Osteoblast (primary cell): Measurements from ENCODE around the gene VASN. TPM values are rescaled to one million over a fixed set of nuclear protein-coding genes. Genes with fewer than 3 reads are reported as not detected.
"Not testable (repeated sequence)": the region's sequence is repeated elsewhere in the genome, so short reads cannot be mapped to it uniquely, and the experiment has no call there.

Experiments
- DNase-seq: peaks from one replicate; pipeline ENCODE4 v3.0.0; 2011; ENCODE audit warnings: low spot score, mixed read lengths; ENCODE audit not compliant: insufficient read length; ENCODE audit errors: missing footprints
- H2AFZ ChIP-seq: 2 replicates; pipeline ENCODE4 v1.6.0; 2011; ENCODE audit warnings: mild to moderate bottlenecking, low read length
- H3K27ac ChIP-seq: 2 replicates; pipeline ENCODE4 v1.5.1; 2011; ENCODE audit warnings: mild to moderate bottlenecking, low read depth, low read length, moderate library complexity
- H3K27me3 ChIP-seq: 2 replicates; pipeline ENCODE4 v1.6.0; 2012; ENCODE audit warnings: mild to moderate bottlenecking, control low read depth, inconsistent platforms, low read length, moderate library complexity; ENCODE audit not compliant: insufficient read depth
- H3K36me3 ChIP-seq: 2 replicates; pipeline ENCODE4 v1.5.1; 2011; ENCODE audit warnings: mild to moderate bottlenecking, low read length, control low read depth, moderate library complexity; ENCODE audit not compliant: insufficient read depth
- H3K4me1 ChIP-seq: 2 replicates; pipeline ENCODE4 v1.5.1; 2011; ENCODE audit warnings: mild to moderate bottlenecking, low read length, control low read depth, moderate library complexity; ENCODE audit not compliant: insufficient read depth
- H3K4me2 ChIP-seq: 2 replicates; pipeline ENCODE4 v1.6.0; 2011; ENCODE audit warnings: mild to moderate bottlenecking, low read length; ENCODE audit not compliant: insufficient read depth
- H3K4me3 ChIP-seq: fragments of 200-600 bp; sonication (generic); 3 replicates; pipeline ENCODE4 v1.5.1; 2012; ENCODE audit warnings: mild to moderate bottlenecking, low read length, inconsistent platforms; ENCODE audit not compliant: insufficient read depth
- H3K79me2 ChIP-seq: 2 replicates; pipeline ENCODE4 v1.6.0; 2012; ENCODE audit warnings: mild to moderate bottlenecking, low read length, control low read depth, inconsistent platforms; ENCODE audit not compliant: insufficient read depth
- H3K9me3 ChIP-seq: 2 replicates; pipeline ENCODE4 v1.5.1; 2011; ENCODE audit warnings: low read depth, low read length, control low read depth
- H4K20me1 ChIP-seq: 2 replicates; pipeline ENCODE4 v1.6.0; 2012; ENCODE audit warnings: mild to moderate bottlenecking, low read length, control low read depth; ENCODE audit not compliant: insufficient read depth
- total RNA-seq: library from RNA; depleted of rRNA; stranded (reverse); fragments of >200 nt; gene quantifications from 2 replicates; pipeline ENCODE4 v1.2.3, GENCODE V29; 2012
- TF ChIP-seq, protein P1 (sequence below): IDR thresholded peaks from 2 replicates; pipeline ENCODE4 v1.5.1; 2011; ENCODE audit warnings: mild to moderate bottlenecking, low read depth, low read length, moderate library complexity; ENCODE audit errors: extremely low read depth

Gene VASN
- total RNA-seq, 1 donor, result 217 TPM

DNA sequence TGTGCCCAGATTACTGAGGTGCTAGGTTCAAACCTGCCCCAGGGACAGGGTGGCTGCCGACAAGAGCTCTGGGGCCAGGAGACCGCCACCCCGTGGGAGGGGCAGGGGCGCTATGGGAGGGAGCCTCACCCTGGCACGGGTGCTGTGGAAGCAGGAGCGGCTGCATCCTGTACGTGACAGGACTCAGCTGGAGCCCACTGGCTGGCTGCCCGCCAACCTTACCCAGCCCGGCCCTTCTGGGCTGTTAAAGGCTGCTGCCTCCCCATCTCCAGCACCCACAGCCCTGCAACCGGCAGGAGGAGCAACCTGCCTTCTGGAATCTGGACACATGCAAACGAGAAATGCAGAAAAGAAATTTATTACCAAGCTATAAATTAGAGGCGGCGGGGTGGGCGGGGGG lies 31.7 kb upstream of the VASN start:
- Histone ChIP-seq H3K4me3 (no peak overlapping the region), H3K27me3 (no peaks in the 10 kb centered on the region), H3K4me2 (no peak overlapping the region), H2AFZ (no peak overlapping the region), H3K36me3 (peaks cover 34% of the 10 kb centered on the region), H3K79me2 (peaks cover 49% of the 10 kb centered on the region), H4K20me1 (peaks cover 17% of the 10 kb centered on the region), H3K9me3 (no peaks in the 10 kb centered on the region), H3K4me1 (peaks cover 7% of the 10 kb centered on the region), H3K27ac (no peak overlapping the region)
- TF ChIP-seq, protein P1, sequence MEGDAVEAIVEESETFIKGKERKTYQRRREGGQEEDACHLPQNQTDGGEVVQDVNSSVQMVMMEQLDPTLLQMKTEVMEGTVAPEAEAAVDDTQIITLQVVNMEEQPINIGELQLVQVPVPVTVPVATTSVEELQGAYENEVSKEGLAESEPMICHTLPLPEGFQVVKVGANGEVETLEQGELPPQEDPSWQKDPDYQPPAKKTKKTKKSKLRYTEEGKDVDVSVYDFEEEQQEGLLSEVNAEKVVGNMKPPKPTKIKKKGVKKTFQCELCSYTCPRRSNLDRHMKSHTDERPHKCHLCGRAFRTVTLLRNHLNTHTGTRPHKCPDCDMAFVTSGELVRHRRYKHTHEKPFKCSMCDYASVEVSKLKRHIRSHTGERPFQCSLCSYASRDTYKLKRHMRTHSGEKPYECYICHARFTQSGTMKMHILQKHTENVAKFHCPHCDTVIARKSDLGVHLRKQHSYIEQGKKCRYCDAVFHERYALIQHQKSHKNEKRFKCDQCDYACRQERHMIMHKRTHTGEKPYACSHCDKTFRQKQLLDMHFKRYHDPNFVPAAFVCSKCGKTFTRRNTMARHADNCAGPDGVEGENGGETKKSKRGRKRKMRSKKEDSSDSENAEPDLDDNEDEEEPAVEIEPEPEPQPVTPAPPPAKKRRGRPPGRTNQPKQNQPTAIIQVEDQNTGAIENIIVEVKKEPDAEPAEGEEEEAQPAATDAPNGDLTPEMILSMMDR, result no peak
- peak; percentile 86 for DNase-seq

DNA sequence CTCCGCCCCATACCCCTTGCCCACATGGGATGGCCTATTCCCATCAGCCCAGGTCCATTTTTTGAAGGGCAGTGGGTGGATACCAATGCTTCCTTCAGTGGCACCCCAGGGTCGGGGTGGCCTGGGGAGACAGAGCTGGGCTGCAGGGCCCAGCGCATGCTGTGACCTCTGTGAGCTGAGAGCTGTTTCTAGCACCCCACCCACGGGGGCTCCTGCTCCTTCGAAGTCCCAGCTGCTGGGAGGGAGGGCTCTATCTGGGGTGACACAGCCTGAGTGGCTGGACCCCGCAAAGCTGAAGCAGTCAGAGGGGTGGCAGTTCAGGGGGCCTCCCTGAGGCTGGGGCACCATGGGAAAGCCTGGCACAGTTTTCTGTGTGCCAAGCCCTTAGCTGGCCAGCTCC lies 31.2 kb upstream of the VASN start:
- H4K20me1 ChIP-seq, result peaks cover 20% of the 10 kb centered on the region
- H3K4me1 ChIP-seq, result peaks cover 7% of the 10 kb centered on the region
- peaks cover 52% of the 10 kb centered on the region for H3K79me2 ChIP-seq
- H3K36me3 ChIP-seq, result peaks cover 28% of the 10 kb centered on the region
- H3K9me3 ChIP-seq, result no peaks in the 10 kb centered on the region
- H2AFZ ChIP-seq, result no peak overlapping the region
- DNase-seq, result no peak
- TF ChIP-seq, protein P1, result no peak
- H3K27ac ChIP-seq, result no peak overlapping the region
- no peak overlapping the region for H3K4me3 ChIP-seq
- H3K27me3 ChIP-seq, result no peaks in the 10 kb centered on the region
- H3K4me2 ChIP-seq, result no peak overlapping the region

DNA sequence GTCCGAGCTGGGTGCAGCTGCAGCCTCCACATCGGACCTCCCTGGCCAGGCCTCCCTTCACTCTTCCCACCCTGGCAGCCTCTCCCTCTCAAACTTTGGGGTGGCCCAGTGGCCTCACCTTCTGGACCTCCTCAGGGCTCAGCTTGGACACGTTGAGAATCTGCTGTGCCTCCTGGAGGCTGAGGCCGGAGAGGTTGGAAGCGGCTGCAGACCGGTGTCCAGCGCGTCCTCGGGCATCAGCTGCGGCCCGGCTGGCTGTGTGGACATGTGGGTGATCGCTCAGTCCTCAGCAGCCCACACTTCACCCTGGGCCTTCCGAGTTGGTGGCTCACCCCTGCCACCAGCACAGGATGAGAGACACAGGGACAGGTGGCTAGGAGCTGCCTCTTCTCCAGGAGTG lies 30.4 kb upstream of the VASN start:
- peaks cover 7% of the 10 kb centered on the region for H3K4me1 ChIP-seq
- no peak for DNase-seq
- no peak overlapping the region for H3K4me3 ChIP-seq
- peaks cover 26% of the 10 kb centered on the region for H3K36me3 ChIP-seq
- H4K20me1 ChIP-seq, result peaks cover 28% of the 10 kb centered on the region
- H3K79me2 ChIP-seq, result peaks cover 60% of the 10 kb centered on the region
- H3K4me2 ChIP-seq, result no peak overlapping the region
- H2AFZ ChIP-seq, result no peak overlapping the region
- TF ChIP-seq, protein P1, result no peak
- no peak overlapping the region for H3K27ac ChIP-seq
- H3K9me3 ChIP-seq, result no peaks in the 10 kb centered on the region
- no peaks in the 10 kb centered on the region for H3K27me3 ChIP-seq

DNA sequence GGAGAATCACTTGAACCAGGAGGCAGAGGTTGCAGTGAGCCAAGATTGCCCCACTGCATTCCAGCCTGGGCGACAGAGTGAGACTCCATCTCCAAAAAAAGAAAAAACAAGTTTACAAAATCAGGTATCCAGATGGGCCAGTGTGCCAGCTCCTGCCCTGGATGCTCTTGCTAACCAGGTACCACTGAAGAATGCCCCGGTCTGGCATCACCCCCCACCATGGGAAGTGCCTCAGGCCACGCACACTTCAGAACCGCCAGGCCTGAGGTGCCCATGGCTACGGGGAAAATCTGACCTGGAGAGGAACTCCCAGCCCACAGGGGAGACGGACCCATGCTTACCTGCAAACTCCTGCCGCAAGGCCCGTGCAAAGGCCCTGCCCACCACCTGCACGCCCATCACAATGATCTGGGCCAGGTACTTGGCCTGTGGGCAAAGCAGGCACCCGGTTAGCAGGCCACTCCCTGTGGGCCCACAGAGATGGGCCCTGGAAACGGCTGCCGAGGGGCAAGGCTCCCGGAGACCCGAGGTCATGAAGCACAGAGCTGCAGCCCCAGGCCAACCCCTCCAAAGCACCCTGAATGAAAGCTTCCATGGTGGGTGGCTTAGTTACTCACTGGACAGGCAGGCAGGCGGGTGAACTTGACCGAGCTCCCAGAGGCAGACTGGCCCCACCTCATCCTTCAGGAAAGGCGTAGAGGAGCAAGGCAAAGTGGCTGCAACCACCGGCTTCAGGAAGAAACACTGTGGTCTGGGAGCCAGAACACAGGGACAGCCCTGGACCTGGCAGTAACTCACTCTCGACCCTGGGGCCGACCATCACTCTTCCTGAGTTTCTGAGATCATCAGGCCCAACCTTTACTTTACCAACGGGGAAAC lies 28.5 kb upstream of the VASN start:
- Histone ChIP-seq H3K27me3 (no peaks in the 10 kb centered on the region), H3K9me3 (no peaks in the 10 kb centered on the region), H2AFZ (no peak overlapping the region), H3K79me2 (peaks cover 73% of the 10 kb centered on the region), H3K4me3 (no peak overlapping the region), H3K4me1 (peaks cover 11% of the 10 kb centered on the region), H3K36me3 (peaks cover 20% of the 10 kb centered on the region), H3K27ac (no peak overlapping the region), H4K20me1 (peaks cover 38% of the 10 kb centered on the region), H3K4me2 (no peak overlapping the region)
- no peak for DNase-seq
- TF ChIP-seq, protein P1, result no peak

DNA sequence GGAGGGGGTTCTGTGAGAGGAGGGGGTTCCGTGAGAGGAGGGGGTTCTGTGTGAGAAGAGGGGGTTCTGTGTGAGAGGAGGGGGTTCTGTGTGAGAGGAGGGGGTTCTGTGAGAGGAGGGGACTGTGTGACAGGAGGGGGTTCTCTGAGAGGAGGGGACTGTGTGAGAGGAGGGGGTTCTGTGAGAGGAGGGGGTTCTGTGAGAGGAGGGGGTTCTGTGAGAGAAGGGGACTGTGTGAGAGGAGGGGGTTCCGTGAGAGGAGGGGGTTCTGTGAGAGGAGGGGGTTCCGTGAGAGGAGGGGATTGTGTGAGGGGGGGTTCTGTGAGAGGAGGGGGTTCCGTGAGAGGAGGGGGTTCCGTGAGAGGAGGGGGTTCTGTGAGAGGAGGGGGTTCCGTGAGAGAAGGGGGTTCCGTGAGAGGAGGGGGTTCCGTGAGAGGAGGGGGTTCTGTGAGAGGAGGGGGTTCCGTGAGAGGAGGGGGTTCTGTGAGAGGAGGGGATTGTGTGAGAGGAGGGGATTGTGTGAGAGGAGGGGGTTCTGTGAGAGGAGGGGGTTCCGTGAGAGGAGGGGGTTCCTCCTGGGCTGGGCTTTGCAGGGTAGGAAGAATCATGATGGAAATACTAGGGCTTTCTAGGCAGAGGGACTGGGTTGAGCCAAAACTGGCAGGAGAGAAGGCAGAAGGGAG lies 27.2 kb upstream of the VASN start:
- H3K79me2 ChIP-seq, result peaks cover 80% of the 10 kb centered on the region
- not testable (repeated sequence) for H3K9me3 ChIP-seq
- peak; percentile 87 for DNase-seq

More for the DNA sequence above, 27.2 kb upstream of the VASN start:
- H3K4me3 ChIP-seq, H3K4me2 ChIP-seq, H3K27ac ChIP-seq, H3K27me3 ChIP-seq, H2AFZ ChIP-seq: not testable (repeated sequence)
- Histone ChIP-seq H3K36me3 (peaks cover 13% of the 10 kb centered on the region), H3K4me1 (peaks cover 11% of the 10 kb centered on the region), H4K20me1 (peaks cover 41% of the 10 kb centered on the region)
